ENCODE measurements around the gene MCF2L.

MCF2L gene

GRCh38 chr13:113027095-113027494 lies 58.1 kb downstream of the MCF2L start:
- TF ChIP-seq CTCF (IDR thresholded peaks at IDR 0.05; ENCODE audit: low read depth, low read length) (no peak), EZH2phosphoT487 (IDR thresholded peaks at IDR 0.05; ENCODE audit: low read depth) (no peak)
- no peaks in the 10 kb centered on the region for H3K9me3 ChIP-seq (ENCODE audit: insufficient read depth, low read length)

GRCh38 chr13:113027566-113027965 lies 58.6 kb downstream of the MCF2L start:
- no peaks in the 10 kb centered on the region for H3K9me3 ChIP-seq (ENCODE audit: insufficient read depth, low read length)
- H3K27me3 ChIP-seq (ENCODE audit: low read depth, low read length) = peaks cover 16% of the 10 kb centered on the region
- TF ChIP-seq CTCF (IDR thresholded peaks at IDR 0.05; ENCODE audit: low read depth, low read length) (no peak), EZH2phosphoT487 (IDR thresholded peaks at IDR 0.05; ENCODE audit: low read depth) (no peak)

More at GRCh38 chr13:113027095-113027494, 58.1 kb downstream of the MCF2L start:
- Histone ChIP-seq H3K4me1 (ENCODE audit: low read length) (no peaks in the 10 kb centered on the region), H3K36me3 (replicated peaks; ENCODE audit: low read depth, low read length) (no peaks in the 10 kb centered on the region), H3K9ac (ENCODE audit: low read length) (no peak overlapping the region), H3K27ac (ENCODE audit: low read length) (no peak overlapping the region), H3K4me2 (ENCODE audit: low read length) (no peak overlapping the region), H2AFZ (ENCODE audit: low read depth, low read length) (no peak overlapping the region), H3K27me3 (ENCODE audit: low read depth, low read length) (peaks cover 16% of the 10 kb centered on the region), H3K79me2 (ENCODE audit: low read length) (no peaks in the 10 kb centered on the region), H4K20me1 (ENCODE audit: insufficient read depth, low read length) (no peaks in the 10 kb centered on the region; the same call in none of the 2 replicates), H3K4me3 (ENCODE audit: low read length) (no peak overlapping the region)

GRCh38 chr13:113028336-113029060 lies 59.5 kb downstream of the MCF2L start:
- Histone ChIP-seq H3K27ac (ENCODE audit: low read length) (no peak overlapping the region), H3K9me3 (ENCODE audit: insufficient read depth, low read length) (no peaks in the 10 kb centered on the region), H4K20me1 (ENCODE audit: insufficient read depth, low read length) (no peaks in the 10 kb centered on the region; the same call in none of the 2 replicates), H3K36me3 (replicated peaks; ENCODE audit: low read depth, low read length) (no peaks in the 10 kb centered on the region), H2AFZ (ENCODE audit: low read depth, low read length) (no peak overlapping the region), H3K27me3 (ENCODE audit: low read depth, low read length) (peaks cover 16% of the 10 kb centered on the region), H3K4me3 (ENCODE audit: low read length) (no peak overlapping the region), H3K4me2 (ENCODE audit: low read length) (no peak overlapping the region), H3K9ac (ENCODE audit: low read length) (no peak overlapping the region), H3K79me2 (ENCODE audit: low read length) (no peaks in the 10 kb centered on the region), H3K4me1 (ENCODE audit: low read length) (no peaks in the 10 kb centered on the region)
- TF ChIP-seq EZH2phosphoT487 (IDR thresholded peaks at IDR 0.05; ENCODE audit: low read depth) = no peak
- no peak for TF ChIP-seq CTCF (IDR thresholded peaks at IDR 0.05; ENCODE audit: low read depth, low read length)

More at GRCh38 chr13:113027566-113027965, 58.6 kb downstream of the MCF2L start:
- H3K9ac ChIP-seq (ENCODE audit: low read length) = no peak overlapping the region
- H3K79me2 ChIP-seq (ENCODE audit: low read length) = no peaks in the 10 kb centered on the region
- H3K4me3 ChIP-seq (ENCODE audit: low read length) = no peak overlapping the region
- H2AFZ ChIP-seq (ENCODE audit: low read depth, low read length) = no peak overlapping the region
- H3K4me2 ChIP-seq (ENCODE audit: low read length) = no peak overlapping the region
- H3K36me3 ChIP-seq (replicated peaks; ENCODE audit: low read depth, low read length) = no peaks in the 10 kb centered on the region
- no peaks in the 10 kb centered on the region; the same call in none of the 2 replicates for H4K20me1 ChIP-seq (ENCODE audit: insufficient read depth, low read length)
- H3K4me1 ChIP-seq (ENCODE audit: low read length) = no peaks in the 10 kb centered on the region
- no peak overlapping the region for H3K27ac ChIP-seq (ENCODE audit: low read length)

- H3K9me3 ChIP-seq (ENCODE audit: insufficient read depth, low read length) = no peaks in the 10 kb centered on the region
- no peak overlapping the region for H2AFZ ChIP-seq (ENCODE audit: low read depth, low read length)
- H4K20me1 ChIP-seq (ENCODE audit: insufficient read depth, low read length) = no peaks in the 10 kb centered on the region; the same call in none of the 2 replicates
- no peaks in the 10 kb centered on the region for H3K36me3 ChIP-seq (replicated peaks; ENCODE audit: low read depth, low read length)
- H3K4me3 ChIP-seq (ENCODE audit: low read length) = no peak overlapping the region
- no peak overlapping the region for H3K27ac ChIP-seq (ENCODE audit: low read length)
- H3K4me2 ChIP-seq (ENCODE audit: low read length) = no peak overlapping the region
- no peaks in the 10 kb centered on the region for H3K79me2 ChIP-seq (ENCODE audit: low read length)
- TF ChIP-seq EZH2phosphoT487 (IDR thresholded peaks at IDR 0.05; ENCODE audit: low read depth) = no peak
- no peak for TF ChIP-seq CTCF (IDR thresholded peaks at IDR 0.05; ENCODE audit: low read depth, low read length)
- H3K4me1 ChIP-seq (ENCODE audit: low read length) = no peaks in the 10 kb centered on the region
- H3K27me3 ChIP-seq (ENCODE audit: low read depth, low read length) = peaks cover 16% of the 10 kb centered on the region
- H3K9ac ChIP-seq (ENCODE audit: low read length) = no peak overlapping the region
These were observed 60.0 kb downstream of the MCF2L start for GRCh38 chr13:113029061-113029445.

Data from OCI-LY3 (cell line).